Left ventricle myocardium superior (tissue), 1 donor: Measurements from ENCODE around the gene ECT2L. TPM values are rescaled to one million over a fixed set of nuclear protein-coding genes. Genes with fewer than 3 reads are reported as not detected.
A peak's percentile ranks its signal among the peaks of the same experiment; 100 is the strongest.

Experiments used
- ATAC-seq: fragments of 200-7000 bp; cut with Tn5 transposase; one replicate; pipeline ENCODE4 v1.9.1; 2020; ENCODE audit warnings: mild to moderate bottlenecking, moderate library complexity
- DNase-seq: peaks from one replicate; pipeline ENCODE4 v3.0.0-alpha.2; 2020
- intact Hi-C: fragments of 100-400 bp; cut with micrococcal nuclease; formaldehyde crosslinking; loops from one replicate; pipeline ENCODE4 v1.11.0; 2022
- long read RNA-seq: library from polyadenylated mRNA; unstranded; transcript quantifications from one replicate; pipeline ENCODE4 v2.0.0, GENCODE V29; 2021
- total RNA-seq: library from RNA; stranded (reverse); fragmentation: NEBNext Ultra II Directional; extraction: Animal tissue kit (Norgen Biotek cat#: 25700); gene quantifications from one replicate; pipeline ENCODE4 v1.2.1, GENCODE V29; 2021
- donor health status: DM: no; HTN: yes; CAD: no; lungs with severe emphysema.

The ECT2L gene, protein sequence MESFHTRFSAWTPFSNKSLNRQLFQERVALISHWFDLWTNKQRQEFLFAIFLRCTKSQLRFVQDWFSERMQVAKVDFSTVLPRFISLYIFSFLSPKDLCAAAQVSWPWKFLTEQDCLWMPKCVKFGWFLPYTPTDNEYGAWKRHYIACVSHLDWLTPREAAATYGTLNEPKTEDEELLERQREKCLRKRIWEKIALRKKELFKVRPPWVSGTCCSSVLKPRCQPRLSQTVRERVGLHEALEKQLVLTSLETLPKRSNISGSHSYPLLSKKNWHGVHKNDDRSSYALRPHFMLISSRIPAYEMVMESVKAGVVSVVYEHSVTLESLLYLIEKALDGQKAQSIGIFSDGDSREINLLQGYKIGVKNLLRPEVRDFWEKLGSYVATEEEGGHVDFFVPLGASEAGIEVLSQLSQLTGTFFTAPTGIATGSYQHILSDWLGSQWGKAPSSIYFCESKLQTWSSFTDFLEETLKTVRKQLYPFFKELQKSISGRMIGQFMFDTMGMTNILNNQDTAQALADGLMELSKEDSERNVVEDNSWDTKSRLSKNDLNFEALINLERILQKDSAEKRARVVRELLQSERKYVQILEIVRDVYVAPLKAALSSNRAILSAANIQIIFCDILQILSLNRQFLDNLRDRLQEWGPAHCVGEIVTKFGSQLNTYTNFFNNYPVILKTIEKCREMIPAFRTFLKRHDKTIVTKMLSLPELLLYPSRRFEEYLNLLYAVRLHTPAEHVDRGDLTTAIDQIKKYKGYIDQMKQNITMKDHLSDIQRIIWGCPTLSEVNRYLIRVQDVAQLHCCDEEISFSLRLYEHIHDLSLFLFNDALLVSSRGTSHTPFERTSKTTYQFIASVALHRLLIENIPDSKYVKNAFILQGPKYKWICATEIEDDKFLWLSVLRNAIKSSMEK
- 0.37 TPM for total RNA-seq
- long read RNA-seq, partial matches to known transcripts: 0 of 4 reads
- long read RNA-seq, other reads (novel, unspliced or antisense): 4 of 4 reads

DNA sequence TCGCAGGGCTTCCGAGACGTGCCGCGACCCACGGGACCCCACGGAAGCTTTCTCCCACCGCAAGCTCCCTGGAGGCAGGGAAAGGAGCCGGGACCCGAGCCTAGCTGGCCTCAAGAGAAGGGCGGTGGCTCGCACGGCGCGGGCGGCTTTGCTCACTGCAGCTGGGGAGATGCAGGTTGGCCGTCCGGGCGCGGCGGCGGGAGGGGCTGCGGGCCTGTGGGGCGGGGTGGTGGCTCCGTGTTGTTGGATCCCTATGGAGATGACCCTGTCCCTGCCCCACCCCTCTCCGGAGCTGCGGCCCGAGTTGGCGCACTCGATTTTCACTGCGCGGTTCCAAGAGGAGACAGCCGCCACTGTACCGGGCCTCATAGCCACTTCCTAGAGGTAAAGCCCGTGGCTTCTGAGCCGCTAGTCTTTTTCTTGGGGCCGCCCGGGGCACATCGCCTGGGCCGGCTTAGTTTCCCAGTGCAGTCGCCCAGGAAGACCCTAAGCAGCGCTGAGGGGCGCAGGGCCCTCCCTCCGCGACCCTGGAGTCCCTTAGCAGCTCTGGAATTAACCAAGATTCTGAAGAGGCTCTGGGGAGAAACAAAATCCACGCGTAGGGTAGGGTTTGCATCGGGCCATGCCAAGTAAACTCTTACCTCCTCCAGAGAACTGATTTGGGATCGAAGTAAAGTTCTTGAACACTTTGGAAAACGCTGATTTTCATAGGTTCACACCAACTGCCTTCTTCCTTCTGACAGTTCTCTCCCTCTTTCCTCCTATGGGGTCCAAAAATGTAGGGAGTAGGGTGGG is at the start of gene ECT2L:
ECT2L (plus strand) TSS at position 279 of the 795 bp plus-strand sequence. CDS start 17,188 bp downstream, outside the sequence.
- peak; percentile 96 for ATAC-seq
- peak; percentile 91 for DNase-seq
- intact Hi-C loops: no loop called here

DNA sequence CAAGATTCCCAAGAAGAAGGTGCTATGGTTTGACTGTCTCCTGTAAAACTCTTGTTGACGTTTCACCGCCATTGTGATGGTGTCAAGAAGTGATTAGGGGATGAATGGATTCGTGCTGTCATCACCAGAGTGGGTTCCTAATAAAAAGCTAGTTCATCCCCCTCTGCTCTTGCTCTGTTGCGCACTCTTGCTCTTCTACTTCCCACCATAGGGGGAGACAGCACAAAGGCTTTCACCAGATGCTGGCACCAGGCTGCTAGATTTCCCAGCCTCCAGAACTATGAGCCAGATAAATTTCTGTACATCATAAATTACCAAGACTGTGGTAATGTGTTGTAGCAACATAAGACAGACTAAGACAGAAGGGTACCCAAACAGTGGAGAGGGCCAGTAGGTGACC is 43.9 kb upstream of the ECT2L start:
- intact Hi-C loops: loop anchor here (10.0 kb wide), 1 partner anchor 67 kb away; no protein-coding TSS in a partner anchor
- no peak for DNase-seq
- no peak for ATAC-seq

DNA sequence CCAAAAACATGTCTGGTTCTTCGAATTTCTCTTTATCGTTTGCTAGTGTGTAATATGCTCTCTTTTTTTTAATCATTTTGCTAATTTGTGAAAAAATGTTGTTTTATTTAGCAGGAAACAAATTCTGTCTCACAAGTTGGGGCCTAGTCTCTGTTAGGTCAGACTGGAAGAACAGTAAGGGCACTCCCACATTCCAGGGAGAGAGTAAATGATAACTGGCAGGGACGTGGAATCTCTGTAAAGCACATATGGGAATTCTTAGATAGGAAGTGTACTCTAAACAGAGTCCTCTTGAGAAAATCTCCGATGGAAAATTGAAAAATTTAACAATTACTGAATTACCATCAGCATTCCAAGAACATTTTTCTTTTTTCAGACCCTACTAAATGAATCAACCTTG is 38.8 kb upstream of the ECT2L start:
- no peak for DNase-seq
- intact Hi-C loops: loop anchor here (10.0 kb wide), 1 partner anchor 72 kb away; no protein-coding TSS in a partner anchor
- no peak for ATAC-seq

DNA sequence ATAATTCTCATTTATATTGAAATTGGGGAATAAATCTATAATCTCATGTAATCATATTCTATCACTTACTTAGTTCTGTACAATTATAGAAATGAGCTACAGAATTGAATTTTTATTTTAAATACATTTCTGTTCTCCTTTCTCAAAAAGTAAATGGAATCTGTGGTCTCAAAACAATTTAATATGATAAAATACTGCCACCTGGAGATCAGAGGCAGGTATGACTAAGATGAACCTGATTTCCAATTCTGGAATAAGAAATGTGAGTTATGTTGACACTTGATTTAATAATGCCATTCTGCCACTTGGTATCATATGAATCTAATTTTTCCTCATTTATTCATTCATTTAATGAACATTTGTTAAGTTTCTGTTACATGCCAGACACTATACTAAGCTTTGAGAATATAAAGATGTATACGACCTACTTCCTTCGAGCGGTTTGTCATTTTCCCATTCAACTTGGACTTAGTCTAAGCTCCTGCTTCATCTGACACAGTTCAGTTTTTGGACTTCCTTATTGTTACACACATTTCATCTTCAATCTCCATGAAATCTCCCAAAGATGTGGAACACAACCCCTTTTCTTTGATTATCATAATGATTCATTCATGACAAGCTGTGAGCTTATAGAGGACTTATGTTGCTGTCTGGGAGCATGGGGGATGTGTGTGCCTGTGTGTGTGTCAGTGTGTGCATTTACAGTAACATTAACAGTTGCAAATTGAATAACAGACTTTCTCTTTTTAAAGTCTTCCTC is 29.8 kb upstream of the ECT2L start:
- no peak for DNase-seq
- ATAC-seq: no peak
- intact Hi-C loops: loop anchor here (5.0 to 10.0 kb wide), 3 partner anchors 179 to 649 kb away; no protein-coding TSS in a partner anchor

DNA sequence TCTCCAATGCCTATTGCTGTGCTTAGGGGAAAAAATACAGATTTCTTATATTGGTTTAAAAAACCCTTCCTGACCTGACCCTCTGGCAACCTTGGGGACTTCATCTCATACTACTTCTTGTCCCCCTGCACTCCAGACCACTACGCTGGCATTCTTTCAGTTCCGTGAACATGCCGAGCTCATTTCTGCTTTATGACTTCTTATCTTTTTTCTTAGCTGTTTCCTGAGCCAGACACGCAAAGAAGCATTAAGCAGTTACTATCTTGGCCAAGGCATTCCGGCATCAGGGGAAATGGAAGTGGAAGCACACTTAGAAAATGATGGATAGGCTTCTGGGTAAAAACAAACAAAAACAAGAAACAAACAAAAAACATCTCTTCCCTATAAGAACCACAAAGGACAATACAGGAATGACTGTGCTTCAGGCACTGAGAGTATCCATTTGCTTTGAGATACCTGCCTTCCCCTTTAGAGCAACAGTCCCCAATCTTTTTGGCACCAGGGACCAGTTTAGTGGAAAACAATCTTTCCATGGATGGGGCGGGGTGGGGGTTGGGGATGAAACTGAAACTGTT is 26.7 kb upstream of the ECT2L start:
- ATAC-seq (no peak), DNase-seq (no peak)
- intact Hi-C loops: loop anchor here (5.0 to 10.0 kb wide), 3 partner anchors 182 to 652 kb away; no protein-coding TSS in a partner anchor

DNA sequence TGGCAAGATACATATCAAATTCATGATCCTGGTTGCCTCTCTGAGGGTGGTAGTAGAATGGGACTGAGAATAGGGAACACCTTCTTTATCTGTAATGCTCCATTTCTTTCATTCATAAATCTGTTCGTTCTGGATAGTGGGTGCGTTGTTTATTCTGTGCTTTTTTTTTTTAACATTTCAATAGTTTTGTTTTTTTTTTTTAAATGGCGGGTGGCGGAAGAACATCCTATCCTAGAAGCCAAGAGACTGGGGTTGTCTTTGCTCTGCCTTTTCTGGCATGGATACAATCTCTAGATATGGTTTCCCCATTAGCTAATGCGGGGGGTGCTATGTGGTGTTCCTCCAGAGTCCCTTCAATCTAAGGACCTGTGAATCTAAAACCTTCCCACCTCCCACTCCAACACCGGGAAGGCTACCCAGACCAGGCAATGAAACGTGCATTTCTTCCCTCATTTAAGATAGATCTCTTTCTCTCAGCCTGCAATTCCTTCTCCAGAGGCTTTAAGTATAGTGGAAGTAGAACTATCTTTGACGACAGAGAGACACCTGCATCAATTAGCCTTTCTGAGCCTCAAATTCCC is 23.2 kb upstream of the ECT2L start:
- no peak for ATAC-seq
- no peak for DNase-seq
- intact Hi-C loops: no loop called here

DNA sequence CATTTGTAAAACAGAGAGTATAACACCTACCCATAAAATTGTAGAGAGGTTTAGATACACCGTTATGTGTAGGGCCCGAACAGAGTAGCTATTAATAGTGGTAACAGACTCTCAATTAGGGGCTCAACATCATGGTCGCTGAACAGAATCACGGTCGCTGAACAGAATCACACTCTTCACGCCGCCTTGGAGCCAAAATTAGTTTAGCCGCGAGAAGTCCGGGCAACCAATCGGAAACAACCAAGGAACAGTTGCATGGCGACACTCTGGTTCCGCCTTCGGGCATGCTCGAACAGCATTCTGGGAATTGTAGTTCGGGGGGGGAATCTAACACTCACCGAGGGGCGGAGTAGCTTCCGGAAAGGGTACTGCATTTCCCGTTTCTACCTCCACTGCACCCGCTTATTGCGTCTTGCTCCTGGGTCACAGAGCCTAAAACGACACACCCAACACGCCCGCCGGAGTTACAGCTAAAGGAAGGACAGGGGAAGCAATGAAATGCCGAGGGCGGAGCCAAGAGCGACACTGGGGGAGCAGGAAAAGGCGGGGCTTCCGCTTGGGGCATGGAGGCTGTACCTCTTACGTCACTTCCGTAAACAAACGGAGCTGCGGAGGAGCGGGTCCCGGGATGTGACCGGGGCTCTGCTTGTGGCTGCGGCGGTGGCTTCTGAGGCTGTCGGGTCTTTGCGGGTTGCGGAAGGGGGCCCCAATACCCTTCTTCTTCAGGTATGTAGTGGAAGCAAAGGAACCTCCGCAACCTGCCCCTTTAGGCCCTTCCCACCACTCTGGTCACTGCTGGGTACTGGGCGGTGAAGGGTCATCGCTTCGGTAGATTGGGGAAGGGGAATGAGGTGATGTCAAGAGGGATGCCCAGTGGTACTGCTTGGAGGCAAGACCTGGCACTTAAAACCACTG is 22.5 kb upstream of the ECT2L start, which contains the start of gene CCDC28A:
CCDC28A (plus strand) TSS at position 593 of the 915 bp plus-strand sequence. CDS start 2,352 bp downstream, outside the sequence.
- DNase-seq: peak; percentile 95
- peak; percentile 96 for ATAC-seq

DNA sequence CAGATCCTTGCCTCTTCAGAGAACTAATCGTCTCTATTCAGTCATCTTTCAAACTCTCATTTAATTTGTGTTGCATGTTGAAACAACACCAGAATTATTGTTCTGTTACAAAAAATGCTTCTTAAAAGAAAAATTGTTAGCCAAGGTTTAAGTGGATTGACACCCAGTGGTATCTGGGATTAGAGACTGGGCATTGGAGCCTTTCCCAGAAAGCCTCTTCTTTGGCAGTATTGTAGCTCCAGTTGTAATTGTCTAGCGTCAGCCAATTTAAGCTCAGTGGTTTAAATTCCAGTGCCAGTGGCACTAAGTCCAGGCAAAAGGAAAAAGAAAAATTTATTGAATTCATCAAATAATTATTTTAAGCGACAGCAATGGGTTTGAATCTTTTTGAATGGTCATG is 21.5 kb upstream of the ECT2L start:
- ATAC-seq: peak; percentile 29
- intact Hi-C loops: no loop called here
- no peak for DNase-seq

More for the DNA sequence above, 22.5 kb upstream of the ECT2L start, which contains the start of gene CCDC28A:
- intact Hi-C loops: no loop called here

DNA sequence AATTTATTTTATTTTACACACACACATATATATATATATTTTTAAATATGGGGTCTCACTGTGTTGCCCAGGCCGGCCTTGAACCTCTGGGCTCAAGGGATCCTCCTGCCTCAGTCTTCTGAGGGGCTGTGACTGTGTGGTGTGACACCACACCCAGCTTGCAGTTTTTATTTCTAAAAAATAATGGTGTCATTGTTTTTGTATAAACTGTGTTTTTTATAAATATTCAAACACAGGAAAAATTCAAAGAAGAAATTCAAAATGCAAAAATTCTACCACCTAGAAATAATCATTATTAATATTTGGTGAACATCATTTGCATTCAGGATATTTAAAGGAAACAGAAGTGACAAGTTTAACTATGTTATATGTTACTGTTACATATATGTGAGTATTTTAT is 19.2 kb upstream of the ECT2L start:
- DNase-seq (no peak), ATAC-seq (no peak)
- intact Hi-C loops: no loop called here

DNA sequence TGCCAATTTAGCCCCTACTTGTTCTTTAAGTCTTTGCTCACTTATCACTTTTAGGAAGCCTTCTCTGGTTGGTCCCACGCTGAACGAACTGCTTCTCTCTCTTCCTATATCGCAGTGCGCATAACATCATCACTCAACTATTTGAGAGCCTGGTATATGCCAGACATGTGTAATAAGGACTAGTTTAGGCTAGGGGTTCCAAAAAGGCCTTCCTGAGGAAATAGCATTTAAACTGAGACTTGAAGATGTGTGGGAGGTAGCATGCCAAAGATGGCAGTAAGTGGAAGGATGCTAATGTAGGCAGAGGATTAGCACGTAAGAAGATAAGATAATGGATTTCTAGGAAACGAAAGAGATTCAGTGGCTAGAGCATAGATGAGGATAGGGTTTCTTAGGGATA is 17.6 kb upstream of the ECT2L start:
- no peak for DNase-seq
- no peak for ATAC-seq
- intact Hi-C loops: no loop called here

DNA sequence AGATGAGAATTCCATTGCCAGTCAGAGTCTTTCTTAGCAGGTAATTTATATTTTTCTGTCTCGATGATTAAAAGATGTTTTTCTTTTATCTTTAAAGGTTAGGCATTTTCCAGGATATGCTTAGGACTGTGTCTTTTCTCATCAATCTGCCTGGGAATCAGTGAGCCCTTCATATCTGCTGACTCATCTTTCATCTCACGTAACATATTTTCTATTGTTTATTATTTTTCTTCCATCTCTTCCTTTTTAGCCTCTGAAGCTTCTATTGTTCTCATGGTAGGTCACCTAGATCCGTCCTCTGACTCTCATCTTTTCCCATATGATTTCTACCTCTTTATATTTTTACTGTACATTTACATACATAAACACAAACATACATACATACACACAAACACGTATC is 13.6 kb upstream of the ECT2L start:
- DNase-seq (no peak), ATAC-seq (no peak)
- intact Hi-C loops: no loop called here

DNA sequence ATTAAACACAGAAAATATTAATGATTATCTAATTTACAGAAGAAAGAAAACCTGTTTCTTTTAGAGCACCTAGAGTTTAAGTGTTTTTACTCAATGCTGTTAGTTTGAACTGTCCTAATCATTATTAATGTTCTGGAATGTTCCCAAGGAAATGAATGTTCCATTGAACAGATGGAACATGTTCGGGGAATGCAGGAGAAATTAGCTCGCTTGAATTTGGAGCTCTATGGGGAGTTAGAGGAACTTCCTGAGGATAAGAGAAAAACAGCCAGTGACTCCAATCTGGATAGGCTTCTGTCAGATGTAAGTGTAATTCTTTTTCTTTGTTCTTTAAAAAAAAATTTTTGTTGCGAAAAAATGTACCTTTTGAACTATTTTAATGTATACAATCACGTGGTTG is 10.8 kb upstream of the ECT2L start:
- intact Hi-C loops: no loop called here
- peak; percentile 78 for ATAC-seq
- DNase-seq: no peak

DNA sequence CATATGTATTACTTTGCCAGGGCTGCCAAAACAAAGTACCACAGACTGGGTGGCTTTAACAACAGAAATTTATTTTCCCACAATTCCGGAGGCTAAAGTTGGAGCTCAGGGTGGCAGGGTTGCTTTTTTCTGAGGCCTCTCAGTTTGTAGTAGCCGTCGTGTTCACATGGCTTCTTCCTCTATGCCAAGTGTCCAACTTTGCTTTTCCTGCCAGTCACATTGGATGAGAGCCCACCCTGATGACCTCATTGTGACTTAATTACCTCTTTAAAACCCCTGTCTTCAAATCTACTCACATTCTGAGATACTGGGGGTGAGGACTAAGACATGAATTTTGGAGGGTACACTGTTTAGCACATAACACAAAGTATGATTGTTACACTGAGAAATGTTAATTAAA is 9.9 kb upstream of the ECT2L start:
- DNase-seq: no peak
- peak; percentile 72 for ATAC-seq
- intact Hi-C loops: no loop called here

DNA sequence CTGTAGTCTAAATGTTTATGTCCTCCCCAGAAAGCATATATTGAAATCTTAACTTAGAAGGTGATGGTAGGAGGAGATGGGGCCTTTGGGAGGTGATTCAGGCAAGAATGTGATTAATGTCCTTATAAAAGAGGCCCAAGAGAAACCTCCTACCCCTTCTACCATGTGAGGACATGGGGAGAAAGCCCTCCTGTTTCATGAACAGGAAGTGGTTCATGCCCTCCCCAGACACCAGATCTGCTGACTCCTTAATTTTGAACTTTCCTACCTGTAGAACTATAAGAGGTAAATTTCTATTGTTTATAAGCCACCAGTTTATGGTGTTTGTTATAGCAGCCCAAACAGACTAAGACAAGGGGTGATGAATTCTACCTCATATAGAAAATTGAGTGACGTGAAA is 8.7 kb upstream of the ECT2L start:
- ATAC-seq: no peak
- intact Hi-C loops: no loop called here
- DNase-seq: no peak

DNA sequence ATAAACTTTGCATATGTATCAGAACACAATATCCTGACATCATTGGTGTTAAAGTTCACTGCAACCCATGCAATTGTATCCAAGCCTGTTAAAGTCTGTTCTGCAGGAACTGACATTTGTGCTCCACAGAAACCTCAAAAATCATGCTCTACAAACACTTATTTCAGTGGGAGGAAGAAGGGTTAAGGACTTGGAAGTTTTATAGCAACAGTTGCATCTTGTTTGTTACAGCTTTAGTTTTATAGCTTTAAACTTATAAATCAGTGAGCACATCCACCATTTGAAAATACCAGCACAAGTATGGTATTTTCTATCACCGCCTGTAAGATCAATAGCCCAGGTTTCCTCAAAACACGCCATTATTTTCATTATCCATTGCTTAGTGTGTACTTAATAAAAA is 884 bp downstream of the ECT2L start:
- ATAC-seq (no peak), DNase-seq (no peak)
- intact Hi-C loops: no loop called here

DNA sequence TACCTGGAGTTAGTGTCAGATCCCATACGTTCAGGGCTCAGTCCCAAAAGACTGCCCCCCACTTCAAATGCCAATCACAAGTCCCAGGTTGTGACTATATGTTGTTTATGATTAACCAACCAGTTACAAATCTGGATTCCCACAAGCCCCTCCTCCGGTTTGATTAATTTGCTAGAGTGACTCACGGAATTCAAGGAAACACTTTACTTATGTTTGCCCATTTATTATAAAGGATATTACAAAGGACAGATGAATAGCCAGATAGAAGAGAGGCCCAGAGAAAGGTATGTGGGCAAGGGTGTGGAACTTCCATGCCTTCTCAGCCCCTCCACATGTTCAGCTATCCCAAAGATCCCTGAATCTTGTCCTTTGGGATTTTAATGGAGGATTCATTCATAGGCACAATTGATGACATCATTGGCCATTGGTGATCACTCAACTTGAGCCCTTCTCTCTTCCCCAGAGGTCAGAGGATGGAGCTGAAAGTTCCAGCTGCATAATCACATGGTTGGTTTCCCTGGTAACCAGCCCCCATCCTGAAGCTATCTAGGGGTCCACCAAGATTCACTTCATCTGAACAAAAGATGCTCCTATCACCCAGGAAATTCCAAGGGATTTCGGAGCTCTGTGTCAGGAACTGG is 2.0 kb downstream of the ECT2L start:
- intact Hi-C loops: no loop called here
- ATAC-seq (no peak), DNase-seq (no peak)
